DMS 273 (cell line): ENCODE results near the gene TMEM59L.
"Not testable (repeated sequence)": the region's sequence is repeated elsewhere in the genome, so short reads cannot be mapped to it uniquely, and the experiment has no call there.

ENCODE experiments used
- DNase-seq: peaks from one replicate; lab custom pipeline; 2025; ENCODE audit not compliant: unreplicated experiment; lab: John Stamatoyannopoulos, UW

Gene TMEM59L

GRCh38 chr19:18594096-18594823 is 18.4 kb upstream of the TMEM59L start:
- peak; percentile 94 for DNase-seq

- DNase-seq, result no peak
Measured at GRCh38 chr19:18594824-18595373, 17.8 kb upstream of the TMEM59L start.

- DNase-seq, result no peak
Measured at GRCh38 chr19:18595475-18595874, 17.2 kb upstream of the TMEM59L start.

- no peak for DNase-seq
Measured at GRCh38 chr19:18596752-18597157, 15.9 kb upstream of the TMEM59L start.

GRCh38 chr19:18597809-18598660 is 14.6 kb upstream of the TMEM59L start:
- no peak for DNase-seq

GRCh38 chr19:18599485-18599884 is 13.2 kb upstream of the TMEM59L start:
- no peak for DNase-seq

- DNase-seq, result not testable (repeated sequence)
Measured at GRCh38 chr19:18600692-18601397, 11.8 kb upstream of the TMEM59L start.

- DNase-seq, result no peak
Measured at GRCh38 chr19:18601875-18602274, 10.8 kb upstream of the TMEM59L start.

GRCh38 chr19:18603255-18603957 is 9.3 kb upstream of the TMEM59L start:
- DNase-seq, result peak; percentile 76

- DNase-seq, result no peak
Measured at GRCh38 chr19:18603958-18604819, 8.5 kb upstream of the TMEM59L start.

GRCh38 chr19:18604820-18605159 is 7.9 kb upstream of the TMEM59L start:
- no peak for DNase-seq

GRCh38 chr19:18605196-18605545 is 7.5 kb upstream of the TMEM59L start:
- DNase-seq, result no peak

GRCh38 chr19:18605546-18606280 is 7.0 kb upstream of the TMEM59L start:
- peak; percentile 48 for DNase-seq

GRCh38 chr19:18606281-18607225 is 6.1 kb upstream of the TMEM59L start, which contains the start of gene CRLF1:
CRLF1 (minus strand) TSS chr19:18606799; CDS start chr19:18606656, 143 bp downstream.
- DNase-seq, result no peak

- DNase-seq, result peak; percentile 60
Measured at GRCh38 chr19:18607226-18608101, 5.2 kb upstream of the TMEM59L start.

- no peak for DNase-seq
Measured at GRCh38 chr19:18608102-18608804, 4.4 kb upstream of the TMEM59L start.
